NCI-H526 (cell line): Measurements from ENCODE around the gene DUSP7.

Experiments used
- DNase-seq, 2 experiments: peaks; one replicate each; lab custom pipeline; 2025; lab: John Stamatoyannopoulos, UW

The DUSP7 gene

GRCh38 chr3:52006017-52006819 lies 50.2 kb downstream of the DUSP7 start:
- no peak for DNase-seq

GRCh38 chr3:52005571-52005986 lies 50.8 kb downstream of the DUSP7 start:
- no peak for DNase-seq

DNA sequence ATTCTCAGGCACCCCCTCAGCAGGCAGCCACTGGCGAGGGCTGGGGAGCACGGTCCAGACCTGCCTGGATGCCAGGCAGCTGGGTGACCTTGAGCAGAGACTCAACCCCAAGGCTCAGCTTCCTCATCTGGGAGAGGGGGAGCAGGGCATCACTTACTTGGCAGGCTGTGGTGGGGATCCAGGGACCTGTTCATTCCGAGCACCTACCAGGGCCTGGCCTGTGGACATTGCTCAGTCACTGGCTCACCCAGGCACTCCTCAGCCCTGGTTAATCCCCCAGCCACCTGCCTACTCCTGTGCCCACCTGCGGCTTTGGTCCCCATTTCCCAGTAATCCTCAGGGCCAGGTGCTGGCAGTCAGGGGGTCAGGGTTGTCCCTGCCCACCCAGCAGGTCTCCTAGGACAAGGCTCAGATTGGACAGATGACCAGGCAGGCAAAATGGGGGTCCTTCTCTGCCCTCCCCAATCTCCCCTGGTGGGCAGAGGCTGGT lies 51.4 kb downstream of the DUSP7 start:
- DNase-seq: no peak

GRCh38 chr3:52004163-52004787 lies 52.1 kb downstream of the DUSP7 start:
- DNase-seq: peak; percentile 26 to 64

- no peak for DNase-seq
Observed at GRCh38 chr3:52002748-52003147, 53.6 kb downstream of the DUSP7 start.

GRCh38 chr3:52001443-52001974 lies 54.9 kb downstream of the DUSP7 start:
- DNase-seq: peak; percentile 26 to 89

DNA sequence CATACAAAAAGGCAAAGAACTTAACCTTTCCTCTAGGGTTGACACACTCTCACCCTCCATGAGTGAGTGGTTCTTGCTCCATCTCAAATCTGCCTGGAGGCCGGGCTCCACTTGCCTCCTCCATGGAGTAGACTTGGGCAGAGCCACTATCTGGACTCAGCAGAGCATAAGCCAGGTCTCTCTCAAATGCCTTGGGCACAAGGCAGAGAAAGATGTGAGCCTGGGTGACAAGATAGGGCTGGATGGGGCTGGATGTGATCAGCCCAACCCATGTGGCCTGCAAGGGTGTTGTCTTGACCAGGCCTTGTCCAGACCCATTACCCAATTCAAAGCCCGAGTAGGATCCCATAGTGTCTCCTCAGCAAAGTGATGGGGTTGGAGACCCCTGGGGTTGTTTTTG lies 56.5 kb downstream of the DUSP7 start:
- DNase-seq: no peak
